A549 (cell line): ENCODE data around the gene POP7.

Experiments
- CHD4 ChIP-seq: fragments of 200-600 bp; sonication (generic); IDR thresholded peaks from 2 replicates; pipeline ENCODE4 v1.6.1; 2016; ENCODE audit warnings: antibody characterized with exemption, mild to moderate bottlenecking, borderline replicate concordance
- KDM1A ChIP-seq: fragments of 200-600 bp; sonication (generic); IDR thresholded peaks from 2 replicates; pipeline ENCODE4 v1.6.1; 2016; ENCODE audit warnings: low read depth, mild to moderate bottlenecking
- POLR2AphosphoS2 ChIP-seq: conservative IDR thresholded peaks from 2 replicates; pipeline ENCODE4 v1.6.1; 2012; ENCODE audit warnings: low read length, improper control_type of control experiment, inconsistent platforms
- ZFP36 ChIP-seq: fragments of 450-650 bp; IDR thresholded peaks from 2 replicates; pipeline ENCODE4 v1.6.1; 2014; ENCODE audit warnings: borderline replicate concordance; ENCODE audit not compliant: partially characterized antibody

- TF ChIP-seq CHD4, result no peak
- TF ChIP-seq KDM1A, result no peak
- no peak for TF ChIP-seq POLR2AphosphoS2
- TF ChIP-seq ZFP36, result no peak
Measured at GRCh38 chr7:100736671-100737070, 30.8 kb downstream of the POP7 start.
